NK-92 (cell line): ENCODE results near the gene SLC38A9.
"Not testable (repeated sequence)": the region's sequence is repeated elsewhere in the genome, so short reads cannot be mapped to it uniquely, and the experiment has no call there.

Experiments
- DNase-seq: peaks from one replicate; lab custom pipeline; 2025; ENCODE audit not compliant: unreplicated experiment; lab: John Stamatoyannopoulos, UW

The SLC38A9 gene

GRCh38 chr5:55712023-55712859 is at the start of gene SLC38A9:
SLC38A9 (minus strand) TSS chr5:55712324; CDS start chr5:55697958, 14,366 bp downstream.
- peak; percentile 57 for DNase-seq

GRCh38 chr5:55761721-55762120 is 49.6 kb upstream of the SLC38A9 start:
- DNase-seq, result not testable (repeated sequence)

GRCh38 chr5:55758714-55759113 is 46.6 kb upstream of the SLC38A9 start:
- no peak for DNase-seq

GRCh38 chr5:55758231-55758630 is 46.1 kb upstream of the SLC38A9 start:
- DNase-seq, result no peak

GRCh38 chr5:55750499-55750898 is 38.4 kb upstream of the SLC38A9 start:
- no peak for DNase-seq

- DNase-seq, result no peak
Measured at GRCh38 chr5:55750063-55750462, 37.9 kb upstream of the SLC38A9 start.

GRCh38 chr5:55749387-55749786 is 37.3 kb upstream of the SLC38A9 start:
- no peak for DNase-seq

- no peak for DNase-seq
Measured at GRCh38 chr5:55747778-55748318, 35.7 kb upstream of the SLC38A9 start.

- DNase-seq, result no peak
Measured at GRCh38 chr5:55742778-55743177, 30.7 kb upstream of the SLC38A9 start.

- DNase-seq, result no peak
Measured at GRCh38 chr5:55737793-55738192, 25.7 kb upstream of the SLC38A9 start, which contains the start of gene DDX4. DDX4 (plus strand) TSS chr5:55738061; CDS start chr5:55738964, 903 bp downstream.

GRCh38 chr5:55734658-55735057 is 22.5 kb upstream of the SLC38A9 start:
- no peak for DNase-seq

GRCh38 chr5:55732585-55732984 is 20.5 kb upstream of the SLC38A9 start:
- DNase-seq, result no peak

GRCh38 chr5:55731848-55732247 is 19.7 kb upstream of the SLC38A9 start:
- DNase-seq, result no peak

GRCh38 chr5:55724281-55724680 is 12.2 kb upstream of the SLC38A9 start:
- DNase-seq, result no peak

- no peak for DNase-seq
Measured at GRCh38 chr5:55720188-55720703, 8.1 kb upstream of the SLC38A9 start.

GRCh38 chr5:55719026-55719425 is 6.9 kb upstream of the SLC38A9 start:
- not testable (repeated sequence) for DNase-seq

GRCh38 chr5:55715519-55716078 is 3.5 kb upstream of the SLC38A9 start:
- DNase-seq, result no peak

- DNase-seq, result no peak
Measured at GRCh38 chr5:55714749-55715148, 2.6 kb upstream of the SLC38A9 start.

GRCh38 chr5:55714339-55714738 is 2.2 kb upstream of the SLC38A9 start:
- no peak for DNase-seq

GRCh38 chr5:55713871-55714270 is 1.7 kb upstream of the SLC38A9 start:
- no peak for DNase-seq

- no peak for DNase-seq
Measured at GRCh38 chr5:55711507-55712022, 559 bp downstream of the SLC38A9 start.

- DNase-seq, result no peak
Measured at GRCh38 chr5:55708732-55709131, 3.4 kb downstream of the SLC38A9 start.
